SH-SY5Y (cell line): ENCODE results near the gene ZNF79.

ENCODE experiments used
- GATA2 ChIP-seq: IDR thresholded peaks from 2 replicates; pipeline ENCODE4 v1.6.1; 2011; ENCODE audit warnings: mild to moderate bottlenecking, low read depth, low read length
- GATA3 ChIP-seq: IDR thresholded peaks from 2 replicates; pipeline ENCODE4 v1.6.1; 2011; ENCODE audit warnings: low read depth, mild to moderate bottlenecking, low read length, moderate library complexity

DNA sequence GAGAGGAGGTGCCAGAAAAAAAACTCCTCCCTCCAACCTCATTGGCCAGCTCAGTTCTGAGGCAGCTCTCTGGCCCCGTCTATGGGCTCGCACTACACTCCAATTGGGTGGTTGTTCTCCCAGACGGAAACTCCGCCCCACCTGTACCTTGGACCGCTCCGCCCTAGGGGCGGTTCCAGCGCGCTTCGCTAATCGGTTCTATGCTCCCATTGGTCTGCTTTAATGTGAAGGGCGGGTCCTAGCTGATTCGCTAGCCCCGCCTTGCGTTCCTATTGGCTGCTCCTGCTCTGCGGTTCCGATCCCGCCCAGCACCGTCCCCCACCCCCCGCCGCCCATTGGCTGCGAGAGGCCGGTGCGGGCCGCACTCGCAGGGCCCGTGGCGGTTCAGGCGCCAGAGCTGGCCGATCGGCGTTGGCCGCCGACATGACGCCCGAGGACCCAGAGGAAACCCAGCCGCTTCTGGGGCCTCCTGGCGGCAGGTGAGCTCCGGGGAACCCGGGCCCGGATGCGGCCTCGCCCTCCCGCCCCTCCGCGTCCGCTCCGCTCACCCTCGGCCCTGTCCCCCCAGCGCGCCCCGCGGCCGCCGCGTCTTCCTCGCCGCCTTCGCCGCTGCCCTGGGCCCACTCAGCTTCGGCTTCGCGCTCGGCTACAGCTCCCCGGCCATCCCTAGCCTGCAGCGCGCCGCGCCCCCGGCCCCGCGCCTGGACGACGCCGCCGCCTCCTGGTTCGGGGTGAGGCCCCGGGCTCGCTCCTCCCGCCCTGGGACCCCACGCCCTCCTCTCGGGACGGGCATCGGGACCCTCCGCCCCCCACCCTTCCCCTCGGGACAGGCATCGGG, 27.2 kb upstream of the ZNF79 start, which contains the start of gene SLC2A8:
- TF ChIP-seq GATA2 (no peak), GATA3 (no peak)
